Neural cell (in vitro differentiated cells): ENCODE results near the gene ELMO1. TPM values are rescaled to one million over a fixed set of nuclear protein-coding genes. Genes with fewer than 3 reads are reported as not detected.

Experiments
- H2AFZ ChIP-seq: fragments of 200-600, 300-800 bp; sonication (generic), shearing (Covaris generic); 2 replicates; pipeline ENCODE4 v1.6.0; 2014; ENCODE audit warnings: low read depth, mild to moderate bottlenecking, antibody characterized with exemption, low read length, moderate library complexity
- H3F3A ChIP-seq: fragments of 200-600 bp; shearing (Covaris generic); 2 replicates; pipeline ENCODE4 v1.6.1; 2016; ENCODE audit warnings: mild to moderate bottlenecking, moderate library complexity, mixed read lengths, antibody characterized with exemption, low read length; ENCODE audit not compliant: insufficient read depth, poor library complexity, severe bottlenecking
- H3K27ac ChIP-seq: fragments of 200-600, 300-800 bp; sonication (generic), shearing (Covaris generic); 2 replicates; pipeline ENCODE4 v1.5.1; 2014; ENCODE audit warnings: mild to moderate bottlenecking, low read length, moderate library complexity
- H3K27me3 ChIP-seq: fragments of 300-800, 200-600 bp; sonication (generic), shearing (Covaris generic); 2 replicates; pipeline ENCODE4 v1.6.0; 2014; ENCODE audit warnings: mild to moderate bottlenecking, low read depth, low read length, moderate library complexity; ENCODE audit not compliant: insufficient read depth
- H3K36me3 ChIP-seq: fragments of 300-800, 200-600 bp; sonication (generic), shearing (Covaris generic); 2 replicates; pipeline ENCODE4 v1.5.1; 2014; ENCODE audit warnings: mild to moderate bottlenecking, antibody characterized with exemption, low read length, moderate library complexity; ENCODE audit not compliant: insufficient read depth
- H3K4me2 ChIP-seq: fragments of 300-800, 200-600 bp; sonication (generic), shearing (Covaris generic); 2 replicates; pipeline ENCODE4 v1.6.0; 2014; ENCODE audit warnings: mild to moderate bottlenecking, low read length
- H3K4me3 ChIP-seq: fragments of 300-800, 200-600 bp; sonication (generic), shearing (Covaris generic); 2 replicates; pipeline ENCODE4 v1.5.1; 2014; ENCODE audit warnings: mild to moderate bottlenecking, low read length, moderate library complexity
- H3K79me2 ChIP-seq: fragments of 200-600 bp; shearing (Covaris generic); replicated peaks from 2 replicates; pipeline ENCODE4 v1.6.0; 2014; ENCODE audit warnings: mild to moderate bottlenecking, low read length, moderate library complexity; ENCODE audit not compliant: insufficient read depth
- H3K9ac ChIP-seq: fragments of 300-800, 200-600 bp; sonication (generic), shearing (Covaris generic); 2 replicates; pipeline ENCODE4 v1.6.1; 2016; ENCODE audit warnings: mild to moderate bottlenecking, low read length, mixed read lengths
- H3K9me2 ChIP-seq: fragments of 200-600 bp; shearing (Covaris generic); 2 replicates; pipeline ENCODE4 v1.6.1; 2016; ENCODE audit warnings: mild to moderate bottlenecking, low read length, mixed read lengths; ENCODE audit not compliant: insufficient read depth
- H3K9me3 ChIP-seq: fragments of 200-600, 300-800 bp; sonication (generic), shearing (Covaris generic); 2 replicates; pipeline ENCODE4 v1.6.1; 2016; ENCODE audit warnings: mild to moderate bottlenecking, mixed run types, low read length, moderate library complexity, mixed read lengths
- H4K20me1 ChIP-seq: fragments of 200-600 bp; shearing (Covaris generic); 2 replicates; pipeline ENCODE4 v1.6.1; 2016; ENCODE audit warnings: mild to moderate bottlenecking, mixed run types; ENCODE audit not compliant: insufficient read depth
- CTCF ChIP-seq: fragments of 450-650 bp; IDR thresholded peaks from 2 replicates; pipeline ENCODE4 v1.5.1; 2014; ENCODE audit warnings: antibody characterized with exemption, mild to moderate bottlenecking, moderate library complexity; ENCODE audit not compliant: poor library complexity, severe bottlenecking
- EP300 ChIP-seq: fragments of 450-650 bp; conservative IDR thresholded peaks from 2 replicates; pipeline ENCODE4 v1.6.1; 2014; ENCODE audit warnings: antibody characterized with exemption, mild to moderate bottlenecking, moderate library complexity; ENCODE audit not compliant: poor library complexity, severe bottlenecking
- EZH2 ChIP-seq: fragments of 200-600, 300-800 bp; shearing (Covaris generic), sonication (generic); IDR thresholded peaks from 2 replicates; pipeline ENCODE4 v1.6.1; 2014; ENCODE audit warnings: antibody characterized with exemption, low read length, borderline replicate concordance, mild to moderate bottlenecking; ENCODE audit not compliant: insufficient read depth, poor library complexity, severe bottlenecking
- MXI1 ChIP-seq: fragments of 450-650 bp; conservative IDR thresholded peaks from 2 replicates; pipeline ENCODE4 v1.6.1; 2014; ENCODE audit warnings: antibody characterized with exemption, mild to moderate bottlenecking; ENCODE audit not compliant: poor library complexity, severe bottlenecking
- POLR2AphosphoS5 ChIP-seq: IDR thresholded peaks from 2 replicates; pipeline ENCODE4 v1.6.1; 2012
- RAD21 ChIP-seq: fragments of 450-650 bp; conservative IDR thresholded peaks from 2 replicates; pipeline ENCODE4 v1.6.1; 2014; ENCODE audit warnings: antibody characterized with exemption, mild to moderate bottlenecking, moderate library complexity
- REST ChIP-seq: IDR thresholded peaks from 2 replicates; pipeline ENCODE4 v1.6.1; 2012; ENCODE audit warnings: borderline replicate concordance
- SMC3 ChIP-seq: fragments of 450-650 bp; conservative IDR thresholded peaks from 2 replicates; pipeline ENCODE4 v1.6.1; 2014; ENCODE audit warnings: antibody characterized with exemption, mild to moderate bottlenecking, moderate library complexity; ENCODE audit not compliant: poor library complexity
- TAF1 ChIP-seq: IDR thresholded peaks from 2 replicates; pipeline ENCODE4 v1.6.1; 2012; ENCODE audit warnings: low read depth
- polyA plus RNA-seq: library from polyadenylated mRNA; depleted of rRNA; stranded (reverse); fragments of >200 nt; gene quantifications from 2 replicates; pipeline ENCODE4 v1.2.3, GENCODE V29; 2014

ELMO1 gene
- polyA plus RNA-seq, 1 donor from 2014 or later: 12.2 TPM

GRCh38 chr7:37419496-37419895 is 29.2 kb downstream of the ELMO1 start:
- no peaks in the 10 kb centered on the region for H4K20me1 ChIP-seq
- no peak overlapping the region for H3K4me2 ChIP-seq
- H3K27ac ChIP-seq: no peak overlapping the region
- H3K79me2 ChIP-seq: no peaks in the 10 kb centered on the region
- H3K9me3 ChIP-seq: no peaks in the 10 kb centered on the region
- H3K4me3 ChIP-seq: no peak overlapping the region
- no peaks in the 10 kb centered on the region for H3K36me3 ChIP-seq
- H3F3A ChIP-seq: no peaks in the 10 kb centered on the region
- no peaks in the 10 kb centered on the region for H3K9me2 ChIP-seq
- no peak overlapping the region for H2AFZ ChIP-seq
- TF ChIP-seq CTCF: no peak
- TF ChIP-seq TAF1: no peak
- no peak for TF ChIP-seq REST
- TF ChIP-seq EP300: no peak
- TF ChIP-seq RAD21: no peak
- TF ChIP-seq SMC3: no peak
- TF ChIP-seq POLR2AphosphoS5: no peak
- no peak for TF ChIP-seq EZH2
- no peak for TF ChIP-seq MXI1
- no peaks in the 10 kb centered on the region for H3K27me3 ChIP-seq
- no peak overlapping the region for H3K9ac ChIP-seq

- H3K9me2 ChIP-seq: no peaks in the 10 kb centered on the region
- no peaks in the 10 kb centered on the region for H3K27me3 ChIP-seq
- H2AFZ ChIP-seq: no peak overlapping the region
- H4K20me1 ChIP-seq: no peaks in the 10 kb centered on the region
- no peaks in the 10 kb centered on the region for H3F3A ChIP-seq
- H3K4me2 ChIP-seq: no peak overlapping the region
- no peaks in the 10 kb centered on the region for H3K36me3 ChIP-seq
- no peak overlapping the region for H3K9ac ChIP-seq
- no peak for TF ChIP-seq SMC3
- TF ChIP-seq REST: no peak
- no peak for TF ChIP-seq POLR2AphosphoS5
- TF ChIP-seq EP300: no peak
- no peak for TF ChIP-seq MXI1
- no peak for TF ChIP-seq RAD21
- TF ChIP-seq CTCF: no peak
- TF ChIP-seq EZH2: no peak
- no peak for TF ChIP-seq TAF1
- no peaks in the 10 kb centered on the region for H3K79me2 ChIP-seq
- H3K9me3 ChIP-seq: no peaks in the 10 kb centered on the region
- H3K27ac ChIP-seq: no peak overlapping the region
- no peak overlapping the region for H3K4me3 ChIP-seq
These were observed 30.3 kb downstream of the ELMO1 start for GRCh38 chr7:37418381-37418780.
